CD4-positive, alpha-beta T cell treated with Interleukin-4 for 1 hour (primary cell): ENCODE measurements around the gene RNF130.
"Not testable (repeated sequence)": the region's sequence is repeated elsewhere in the genome, so short reads cannot be mapped to it uniquely, and the experiment has no call there.

ENCODE experiments used
- DNase-seq, 2 donors: peaks; one replicate each; pipeline ENCODE4 v3.0.0-alpha.2; 2020 to 2022

The RNF130 gene

GRCh38 chr5:180053061-180053602 is 18.4 kb downstream of the RNF130 start:
- no peak for DNase-seq

- DNase-seq = no peak
Observed at GRCh38 chr5:180052211-180052818, 19.2 kb downstream of the RNF130 start.

GRCh38 chr5:180050121-180050940 is 21.2 kb downstream of the RNF130 start:
- DNase-seq = no peak

GRCh38 chr5:180049185-180049548 is 22.4 kb downstream of the RNF130 start:
- DNase-seq = no peak

- no peak for DNase-seq
Observed at GRCh38 chr5:180047667-180048066, 23.9 kb downstream of the RNF130 start.

GRCh38 chr5:180046656-180047055 is 24.9 kb downstream of the RNF130 start:
- DNase-seq = no peak

- no peak for DNase-seq
Observed at GRCh38 chr5:180045889-180046499, 25.6 kb downstream of the RNF130 start.

- no peak for DNase-seq
Observed at GRCh38 chr5:180043377-180043776, 28.2 kb downstream of the RNF130 start.

GRCh38 chr5:180041301-180042274 is 30.0 kb downstream of the RNF130 start:
- no peak for DNase-seq

GRCh38 chr5:180040287-180041214 is 31.0 kb downstream of the RNF130 start:
- DNase-seq = no peak

GRCh38 chr5:180035206-180035931 is 36.2 kb downstream of the RNF130 start:
- no peak for DNase-seq

- no peak for DNase-seq
Observed at GRCh38 chr5:180034564-180034963, 37.0 kb downstream of the RNF130 start.

GRCh38 chr5:180027459-180028089 is 44.0 kb downstream of the RNF130 start:
- no peak for DNase-seq

- no peak for DNase-seq
Observed at GRCh38 chr5:180026734-180027458, 44.7 kb downstream of the RNF130 start.

- DNase-seq = no peak
Observed at GRCh38 chr5:180026320-180026719, 45.2 kb downstream of the RNF130 start.

- no peak for DNase-seq
Observed at GRCh38 chr5:180021900-180022299, 49.7 kb downstream of the RNF130 start.

GRCh38 chr5:180020176-180020575 is 51.4 kb downstream of the RNF130 start:
- no peak for DNase-seq

GRCh38 chr5:180018347-180019060 is 53.1 kb downstream of the RNF130 start:
- no peak for DNase-seq

- not testable (repeated sequence) for DNase-seq
Observed at GRCh38 chr5:180015523-180015922, 56.0 kb downstream of the RNF130 start.
